Measurements from ENCODE around the gene ITSN2. TPM values are rescaled to one million over a fixed set of nuclear protein-coding genes. Genes with fewer than 3 reads are reported as not detected.

ITSN2 gene
- total RNA-seq, 4 donors from 2014 or later, result 107 to 198 (median 116) TPM

DNA sequence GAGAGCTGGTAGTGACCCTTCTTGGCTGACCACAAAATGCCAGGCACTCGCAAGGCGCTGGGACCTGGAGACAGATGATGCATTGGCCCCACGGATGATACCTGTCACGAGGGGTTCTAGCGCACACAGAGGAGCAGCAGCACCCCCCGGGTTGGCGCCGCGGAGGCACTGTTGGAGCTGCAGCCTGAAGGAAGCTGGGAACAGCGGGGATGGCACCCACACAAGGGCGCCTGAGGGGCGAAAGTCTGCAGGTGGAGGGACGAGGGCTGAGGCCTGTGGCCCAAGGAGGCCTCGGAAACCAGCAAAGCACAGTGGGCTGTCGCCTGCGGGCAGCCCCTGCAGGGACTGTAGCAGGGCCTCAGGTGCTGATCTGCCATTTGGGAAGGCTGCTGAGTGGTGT is 151.8 kb downstream of the ITSN2 start:
- no peak overlapping the region for H3K27ac ChIP-seq
- no peak for TF ChIP-seq CTCF (IDR thresholded peaks at IDR 0.05)
- no peak for TF ChIP-seq POLR2A (IDR thresholded peaks at IDR 0.05)
- no peaks in the 10 kb centered on the region for H3K9me3 ChIP-seq
- no peak overlapping the region for H3K4me3 ChIP-seq (replicated peaks in 1 of 3)
- peaks cover 72 to 88% of the 10 kb centered on the region in 2 donors for H3K36me3 ChIP-seq
- intact Hi-C loops (cut with DNase I), result no loop called here
- no peaks in the 10 kb centered on the region for H3K27me3 ChIP-seq
- no peaks in the 10 kb centered on the region for H3K4me1 ChIP-seq
- WGBS, 2 donors, result 97 to 98% methylated on average over 16 of the region's 16 CpGs
- DNase-seq, result no peak

GRCh38 chr2:24207359-24207758 is 153.0 kb downstream of the ITSN2 start:
- WGBS, 2 donors, result 87 to 91% methylated on average over 11 of the region's 11 CpGs
- no peak overlapping the region for H3K4me3 ChIP-seq (replicated peaks in 1 of 3)
- H3K27me3 ChIP-seq, result no peaks in the 10 kb centered on the region
- no peak for TF ChIP-seq CTCF (IDR thresholded peaks at IDR 0.05)
- TF ChIP-seq POLR2A (IDR thresholded peaks at IDR 0.05), result no peak
- H3K36me3 ChIP-seq, result peaks cover 80 to 93% of the 10 kb centered on the region in 2 donors
- no peaks in the 10 kb centered on the region for H3K9me3 ChIP-seq
- intact Hi-C loops (cut with DNase I), result no loop called here
- no peak overlapping the region for H3K27ac ChIP-seq
- no peaks in the 10 kb centered on the region for H3K4me1 ChIP-seq
- DNase-seq, result no peak

DNA sequence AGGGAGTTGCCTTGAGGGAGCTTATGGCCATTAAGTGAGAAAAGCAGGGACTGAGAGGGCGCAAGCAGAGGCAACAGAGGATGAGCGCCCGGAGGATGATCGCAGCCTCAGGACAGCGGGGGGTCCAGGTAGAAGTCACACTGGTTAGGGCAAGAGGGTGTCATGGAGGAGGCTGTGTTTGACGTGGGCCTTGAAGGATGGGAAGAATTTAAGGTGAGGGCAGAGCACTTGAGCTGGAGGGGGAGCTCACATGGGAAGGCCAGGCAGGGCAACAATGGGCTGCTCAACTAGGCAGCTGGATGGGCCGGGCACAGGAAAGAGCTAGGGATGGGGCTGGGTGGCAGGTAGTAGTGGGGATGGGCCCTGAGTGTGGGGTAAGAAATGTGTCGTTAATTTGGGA is 153.6 kb downstream of the ITSN2 start:
- no peak for TF ChIP-seq POLR2A (IDR thresholded peaks at IDR 0.05)
- no peak for TF ChIP-seq CTCF (IDR thresholded peaks at IDR 0.05)
- Histone ChIP-seq H3K27ac (no peak overlapping the region), H3K27me3 (no peaks in the 10 kb centered on the region), H3K4me3 (replicated peaks in 1 of 3) (no peak overlapping the region), H3K4me1 (no peaks in the 10 kb centered on the region), H3K36me3 (peaks cover 75 to 86% of the 10 kb centered on the region in 2 donors), H3K9me3 (no peaks in the 10 kb centered on the region)
- intact Hi-C loops (cut with DNase I), result no loop called here
- 82 to 84% methylated on average over 8 of the region's 8 CpGs for WGBS, 2 donors
- no peak for DNase-seq

DNA sequence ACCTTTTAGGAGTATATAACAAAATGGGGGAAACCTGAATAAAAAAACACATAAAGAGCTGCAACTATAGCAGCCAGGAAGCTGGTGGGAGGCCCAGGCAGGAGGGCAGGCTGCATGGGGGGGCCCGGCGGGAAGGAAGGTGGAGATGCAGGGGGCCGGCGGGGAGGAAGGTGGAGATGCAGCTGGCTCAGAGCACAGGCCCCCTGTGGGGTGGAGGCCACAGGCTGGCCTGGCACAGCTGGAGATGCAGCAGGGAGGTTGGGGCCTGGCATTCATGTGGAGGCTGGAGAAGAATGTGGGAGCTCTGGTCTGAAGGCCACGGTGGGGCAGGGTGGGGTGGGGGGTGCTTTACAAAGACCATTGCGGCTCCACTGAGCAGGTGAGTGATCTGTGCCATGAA is 154.1 kb downstream of the ITSN2 start:
- TF ChIP-seq CTCF (IDR thresholded peaks at IDR 0.05) (no peak), POLR2A (IDR thresholded peaks at IDR 0.05) (no peak)
- Histone ChIP-seq H3K36me3 (peaks cover 75 to 82% of the 10 kb centered on the region in 2 donors), H3K4me3 (replicated peaks in 1 of 3) (no peak overlapping the region), H3K27ac (no peak overlapping the region), H3K4me1 (no peaks in the 10 kb centered on the region), H3K27me3 (no peaks in the 10 kb centered on the region), H3K9me3 (no peaks in the 10 kb centered on the region)
- DNase-seq, result no peak
- intact Hi-C loops (cut with DNase I), result no loop called here
- 89 to 95% methylated on average over 6 of the region's 6 CpGs for WGBS, 2 donors

- no peak for TF ChIP-seq CTCF (IDR thresholded peaks at IDR 0.05)
- TF ChIP-seq POLR2A (IDR thresholded peaks at IDR 0.05), result no peak
- Histone ChIP-seq H3K36me3 (peaks cover 71 to 75% of the 10 kb centered on the region in 2 donors), H3K9me3 (no peaks in the 10 kb centered on the region), H3K27me3 (no peaks in the 10 kb centered on the region), H3K27ac (no peak overlapping the region), H3K4me3 (replicated peaks in 1 of 3) (no peak overlapping the region), H3K4me1 (no peaks in the 10 kb centered on the region)
- intact Hi-C loops (cut with DNase I), result no loop called here
- 91 to 96% methylated on average over 4 of the region's 4 CpGs for WGBS, 2 donors
- DNase-seq, result no peak
These were observed 155.2 kb downstream of the ITSN2 start for GRCh38 chr2:24205131-24205530.
